AG04449 (cell line): ENCODE data around the gene ZFP92.
"Not testable (repeated sequence)": the region's sequence is repeated elsewhere in the genome, so short reads cannot be mapped to it uniquely, and the experiment has no call there.

ENCODE experiments used
- CTCF ChIA-PET: fragments of 350-600 bp; formaldehyde crosslinking; extraction: SDS; loops from one replicate; lab custom pipeline; 2021; ENCODE audit warnings: antibody characterized with exemption; lab: Yijun Ruan, JAX
- POLR2A ChIA-PET: fragments of 400-600, 350-600 bp; formaldehyde crosslinking; extraction: SDS; loops from one replicate; lab custom pipeline; 2020; ENCODE audit warnings: antibody characterized with exemption, inconsistent platforms; lab: Yijun Ruan, JAX
- DNase-seq: peaks from one replicate; pipeline ENCODE4 v3.0.0-alpha.2; 2010; ENCODE audit warnings: low read depth, low spot score
- H3K4me3 ChIP-seq: 2 replicates; pipeline ENCODE4 v1.5.1; 2011; ENCODE audit warnings: low read depth, mild to moderate bottlenecking, control low read depth, low read length
- CTCF ChIP-seq: IDR thresholded peaks from one replicate; pipeline ENCODE4 v1.5.1; 2011; ENCODE audit warnings: mild to moderate bottlenecking, moderate library complexity, low read length, control low read depth, inconsistent platforms; ENCODE audit not compliant: insufficient read depth; ENCODE audit errors: missing control alignments

Gene ZFP92

GRCh38 chrX:153400146-153401132, 10.8 kb upstream of the ZFP92 start:
- no peak overlapping the region for H3K4me3 ChIP-seq
- CTCF ChIA-PET: no interaction called here
- POLR2A ChIA-PET: no interaction called here
- DNase-seq: no peak
- peak; percentile 51 for TF ChIP-seq CTCF

GRCh38 chrX:153401133-153401764, 10.0 kb upstream of the ZFP92 start, which contains the start of gene PNMA6E:
Gene PNMA6E, minus strand, starts transcription at chrX:153401350. Its CDS starts 2,501 bp downstream, at chrX:153398849.
- ChIA-PET POLR2A (no interaction called here), CTCF (no interaction called here)
- H3K4me3 ChIP-seq: no peak within 1 kb of the TSS
- DNase-seq: no peak
- no peak for TF ChIP-seq CTCF

GRCh38 chrX:153404333-153404732, 6.9 kb upstream of the ZFP92 start:
- DNase-seq, POLR2A ChIA-PET, CTCF ChIA-PET, H3K4me3 ChIP-seq: not testable (repeated sequence)

GRCh38 chrX:153405426-153405825, 5.8 kb upstream of the ZFP92 start:
- DNase-seq: no peak
- POLR2A ChIA-PET: no interaction called here
- no peak for TF ChIP-seq CTCF
- no peak overlapping the region for H3K4me3 ChIP-seq
- CTCF ChIA-PET: no interaction called here

- ChIA-PET POLR2A (no interaction called here), CTCF (no interaction called here)
- DNase-seq: no peak
- no peak overlapping the region for H3K4me3 ChIP-seq
- TF ChIP-seq CTCF: no peak
Observed at GRCh38 chrX:153406011-153406410, 5.3 kb upstream of the ZFP92 start.

GRCh38 chrX:153406903-153407302, 4.4 kb upstream of the ZFP92 start:
- H3K4me3 ChIP-seq: no peak overlapping the region
- DNase-seq: no peak
- POLR2A ChIA-PET: no interaction called here
- CTCF ChIA-PET: no interaction called here
- no peak for TF ChIP-seq CTCF
